Loucy (cell line): ENCODE measurements around the gene DCLRE1C.
"Not testable (repeated sequence)": the region's sequence is repeated elsewhere in the genome, so short reads cannot be mapped to it uniquely, and the experiment has no call there.

Experiments used
- H2AFZ ChIP-seq: fragments of 200-600 bp; sonication (generic); 2 replicates; pipeline ENCODE4 v1.6.0; 2016; ENCODE audit warnings: antibody characterized with exemption, mild to moderate bottlenecking, low read length, moderate library complexity
- H3F3A ChIP-seq: fragments of 200-600 bp; 2 replicates; pipeline ENCODE4 v1.6.0; 2016; ENCODE audit warnings: antibody characterized with exemption, low read depth, mild to moderate bottlenecking
- H3K27me3 ChIP-seq: fragments of 200-600 bp; sonication (generic); 2 replicates; pipeline ENCODE4 v1.6.1; 2014; ENCODE audit warnings: low read length, mild to moderate bottlenecking; ENCODE audit not compliant: insufficient read depth, poor library complexity, severe bottlenecking
- H3K36me3 ChIP-seq: fragments of 200-600 bp; sonication (generic); 2 replicates; pipeline ENCODE4 v1.6.1; 2016; ENCODE audit warnings: low read length; ENCODE audit not compliant: insufficient read depth
- H3K4me1 ChIP-seq: fragments of 200-600 bp; sonication (generic); 2 replicates; pipeline ENCODE4 v1.5.1; 2014; ENCODE audit warnings: low read length, mild to moderate bottlenecking; ENCODE audit not compliant: insufficient read depth, poor library complexity, severe bottlenecking
- H3K4me2 ChIP-seq: fragments of 200-600 bp; sonication (generic); 2 replicates; pipeline ENCODE4 v1.6.0; 2014; ENCODE audit warnings: antibody characterized with exemption, low read length, low read depth, mild to moderate bottlenecking; ENCODE audit not compliant: poor library complexity, severe bottlenecking
- H3K4me3 ChIP-seq: fragments of 200-600 bp; sonication (generic); 2 replicates; pipeline ENCODE4 v1.5.1; 2014; ENCODE audit warnings: low read length, mild to moderate bottlenecking, mixed read lengths; ENCODE audit not compliant: poor library complexity, severe bottlenecking
- H3K79me2 ChIP-seq: fragments of 200-600 bp; sonication (generic); 2 replicates; pipeline ENCODE4 v1.6.1; 2014; ENCODE audit warnings: low read length; ENCODE audit not compliant: insufficient read depth
- H3K9ac ChIP-seq: fragments of 200-600 bp; sonication (generic); 2 replicates; pipeline ENCODE4 v1.6.0; 2014; ENCODE audit warnings: mild to moderate bottlenecking, low read depth, low read length, moderate library complexity; ENCODE audit not compliant: poor library complexity, severe bottlenecking
- H3K9me2 ChIP-seq: fragments of 200-600 bp; sonication (generic); replicated peaks from 2 replicates; pipeline ENCODE4 v1.6.1; 2016; ENCODE audit warnings: low read depth, low read length, mixed read lengths
- H3K9me3 ChIP-seq: fragments of 200-600 bp; sonication (generic); 2 replicates; pipeline ENCODE4 v1.6.1; 2014; ENCODE audit warnings: mild to moderate bottlenecking, antibody characterized with exemption, low read length, low read depth; ENCODE audit not compliant: insufficient read depth
- H4K20me1 ChIP-seq: fragments of 200-600 bp; sonication (generic); 2 replicates; pipeline ENCODE4 v1.6.0; 2014; ENCODE audit warnings: antibody characterized with exemption, low read length, mild to moderate bottlenecking; ENCODE audit not compliant: insufficient read depth, poor library complexity, severe bottlenecking
- EZH2phosphoT487 ChIP-seq: fragments of 200-600 bp; IDR thresholded peaks from 2 replicates; pipeline ENCODE4 v1.6.1; 2018; ENCODE audit warnings: antibody characterized with exemption, mild to moderate bottlenecking, moderate library complexity, borderline replicate concordance
- TF ChIP-seq, protein P1 (sequence below): fragments of 200-600 bp; sonication (generic); conservative IDR thresholded peaks from 2 replicates; pipeline ENCODE4 v1.5.1; 2014; ENCODE audit warnings: mild to moderate bottlenecking, antibody characterized with exemption, low read length

DCLRE1C gene

GRCh38 chr10:14876764-14877163 lies 77.1 kb downstream of the DCLRE1C start:
- H2AFZ ChIP-seq: no peak overlapping the region
- H3K4me2 ChIP-seq: peak overlapping the region; percentile 87
- 0 out of 2 replicates have a peak, but pooled peaks cover 2% of the 10 kb centered on the region for H3K36me3 ChIP-seq
- peaks cover 11% of the 10 kb centered on the region for H3F3A ChIP-seq
- TF ChIP-seq, protein P1, sequence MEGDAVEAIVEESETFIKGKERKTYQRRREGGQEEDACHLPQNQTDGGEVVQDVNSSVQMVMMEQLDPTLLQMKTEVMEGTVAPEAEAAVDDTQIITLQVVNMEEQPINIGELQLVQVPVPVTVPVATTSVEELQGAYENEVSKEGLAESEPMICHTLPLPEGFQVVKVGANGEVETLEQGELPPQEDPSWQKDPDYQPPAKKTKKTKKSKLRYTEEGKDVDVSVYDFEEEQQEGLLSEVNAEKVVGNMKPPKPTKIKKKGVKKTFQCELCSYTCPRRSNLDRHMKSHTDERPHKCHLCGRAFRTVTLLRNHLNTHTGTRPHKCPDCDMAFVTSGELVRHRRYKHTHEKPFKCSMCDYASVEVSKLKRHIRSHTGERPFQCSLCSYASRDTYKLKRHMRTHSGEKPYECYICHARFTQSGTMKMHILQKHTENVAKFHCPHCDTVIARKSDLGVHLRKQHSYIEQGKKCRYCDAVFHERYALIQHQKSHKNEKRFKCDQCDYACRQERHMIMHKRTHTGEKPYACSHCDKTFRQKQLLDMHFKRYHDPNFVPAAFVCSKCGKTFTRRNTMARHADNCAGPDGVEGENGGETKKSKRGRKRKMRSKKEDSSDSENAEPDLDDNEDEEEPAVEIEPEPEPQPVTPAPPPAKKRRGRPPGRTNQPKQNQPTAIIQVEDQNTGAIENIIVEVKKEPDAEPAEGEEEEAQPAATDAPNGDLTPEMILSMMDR: no peak
- TF ChIP-seq EZH2phosphoT487: no peak
- H3K27me3 ChIP-seq: no peaks in the 10 kb centered on the region
- peaks cover 64% of the 10 kb centered on the region for H3K4me1 ChIP-seq
- H3K9me3 ChIP-seq: no peaks in the 10 kb centered on the region
- H3K9me2 ChIP-seq: no peaks in the 10 kb centered on the region
- peak overlapping the region; percentile 97 for H3K9ac ChIP-seq
- H4K20me1 ChIP-seq: peaks cover 35% of the 10 kb centered on the region
- peaks cover 65% of the 10 kb centered on the region for H3K79me2 ChIP-seq
- H3K4me3 ChIP-seq: peak overlapping the region; percentile 92

GRCh38 chr10:14875941-14876340 lies 78.0 kb downstream of the DCLRE1C start:
- Histone ChIP-seq H3K79me2 (peaks cover 57% of the 10 kb centered on the region), H3K4me3 (no peak overlapping the region), H3K27me3 (no peaks in the 10 kb centered on the region), H3K9me2 (no peaks in the 10 kb centered on the region), H3K36me3 (peaks cover 9% of the 10 kb centered on the region; the same call in 1 of the 2 replicates), H3F3A (peaks cover 11% of the 10 kb centered on the region), H3K9ac (no peak overlapping the region), H3K9me3 (no peaks in the 10 kb centered on the region), H3K4me1 (peaks cover 64% of the 10 kb centered on the region), H4K20me1 (peaks cover 26% of the 10 kb centered on the region), H3K4me2 (peak overlapping the region; percentile 87), H2AFZ (no peak overlapping the region)
- TF ChIP-seq EZH2phosphoT487: no peak
- TF ChIP-seq, protein P1: no peak

- Histone ChIP-seq H3K27me3 (no peaks in the 10 kb centered on the region), H3K4me3 (peak overlapping the region; percentile 63), H2AFZ (no peak overlapping the region)
Measured at GRCh38 chr10:14873090-14873760, 80.7 kb downstream of the DCLRE1C start.

DNA sequence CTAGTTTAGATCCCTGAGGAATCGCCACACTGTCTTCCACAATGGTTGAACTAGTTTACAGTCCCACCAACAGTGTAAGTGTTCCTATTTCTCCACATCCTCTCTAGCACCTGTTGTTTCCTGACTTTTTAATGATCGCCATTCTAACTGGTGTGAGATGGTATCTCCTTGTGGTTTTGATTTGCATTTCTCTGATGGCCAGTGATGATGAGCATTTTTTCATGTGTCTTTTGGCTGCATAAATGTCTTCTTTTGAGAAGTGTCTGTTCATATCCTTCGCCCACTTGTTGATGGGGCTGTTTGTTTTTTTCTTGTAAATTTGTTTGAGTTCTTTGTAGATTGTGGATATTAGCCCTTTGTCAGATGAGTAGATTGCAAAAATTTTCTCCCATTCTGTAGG lies 89.0 kb downstream of the DCLRE1C start:
- H3F3A ChIP-seq, H4K20me1 ChIP-seq, H2AFZ ChIP-seq, H3K4me3 ChIP-seq, H3K79me2 ChIP-seq, H3K9me2 ChIP-seq, H3K9me3 ChIP-seq, H3K4me2 ChIP-seq, H3K27me3 ChIP-seq, H3K9ac ChIP-seq: not testable (repeated sequence)
- peaks cover 15% of the 10 kb centered on the region for H3K4me1 ChIP-seq
- H3K36me3 ChIP-seq: peaks cover 31% of the 10 kb centered on the region; the same call in 1 of the 2 replicates

More at GRCh38 chr10:14873090-14873760, 80.7 kb downstream of the DCLRE1C start:
- H3K9me3 ChIP-seq: no peaks in the 10 kb centered on the region
- TF ChIP-seq EZH2phosphoT487: no peak
- TF ChIP-seq, protein P1: no peak
- H3K79me2 ChIP-seq: peaks cover 32% of the 10 kb centered on the region
- H3K9me2 ChIP-seq: no peaks in the 10 kb centered on the region
- H4K20me1 ChIP-seq: peaks cover 6% of the 10 kb centered on the region
- H3K9ac ChIP-seq: peak overlapping the region; percentile 53
- H3K36me3 ChIP-seq: peaks cover 32% of the 10 kb centered on the region
- peaks cover 11% of the 10 kb centered on the region for H3F3A ChIP-seq
- peak overlapping the region; percentile 76 for H3K4me2 ChIP-seq
- peaks cover 66% of the 10 kb centered on the region for H3K4me1 ChIP-seq

- not testable (repeated sequence) for H2AFZ ChIP-seq, H3K79me2 ChIP-seq, H3K9me3 ChIP-seq, H4K20me1 ChIP-seq, H3K9me2 ChIP-seq, H3K9ac ChIP-seq, H3F3A ChIP-seq, H3K27me3 ChIP-seq, H3K4me2 ChIP-seq, H3K4me3 ChIP-seq
- H3K36me3 ChIP-seq: peaks cover 27% of the 10 kb centered on the region; the same call in 1 of the 2 replicates
- peaks cover 15% of the 10 kb centered on the region for H3K4me1 ChIP-seq
Measured at GRCh38 chr10:14864466-14864865, 89.4 kb downstream of the DCLRE1C start.
